K562 (cell line): ENCODE measurements around the gene GPR108. TPM values are rescaled to one million over a fixed set of nuclear protein-coding genes. Genes with fewer than 3 reads are reported as not detected.
A peak's percentile ranks its signal among the peaks of the same experiment; 100 is the strongest.

Experiments used
- CBX8 ChIP-seq: fragments of 200-600 bp; sonication (generic); IDR thresholded peaks from 2 replicates; pipeline ENCODE4 v1.6.1; 2012; ENCODE audit warnings: borderline replicate concordance, mixed run types, low read depth, mild to moderate bottlenecking, moderate library complexity, mixed read lengths, low read length, control low read depth, inconsistent platforms; ENCODE audit not compliant: poor library complexity, severe bottlenecking; ENCODE audit errors: extremely low read depth
- CHD4 ChIP-seq: fragments of 200-600 bp; sonication (generic); IDR thresholded peaks from 3 replicates; pipeline ENCODE4 v1.6.1; 2012; ENCODE audit warnings: low read depth, mild to moderate bottlenecking, mixed read lengths, low read length, inconsistent platforms; ENCODE audit not compliant: insufficient read depth, insufficient replicate concordance, poor library complexity, severe bottlenecking
- ELF1 ChIP-seq: fragments of 200-800 bp; sonication (Bioruptor generic); IDR thresholded peaks from 2 replicates; pipeline ENCODE4 v1.6.1; 2016; ENCODE audit warnings: missing genetic modification characterization, missing compliant biosample characterization
- EP300 ChIP-seq: IDR thresholded peaks from 2 replicates; pipeline ENCODE4 v1.6.1; 2012; ENCODE audit warnings: low read length, improper control_type of control experiment
- GATA2 ChIP-seq: sonication (generic); formaldehyde crosslinking; IDR thresholded peaks from 2 replicates; pipeline ENCODE4 v1.4.0; 2020; ENCODE audit warnings: mild to moderate bottlenecking, missing genetic modification reagents
- HDAC1 ChIP-seq, 2 experiments: fragments of 450-650 bp; IDR thresholded peaks; 2 replicates each; pipeline ENCODE4 v1.6.1; 2016 to 2017; ENCODE audit warnings: inconsistent platforms in 1 of 2, mild to moderate bottlenecking in 1 of 2, moderate library complexity in 1 of 2
- NUFIP1 ChIP-seq: fragments of 450-650 bp; IDR thresholded peaks from 2 replicates; pipeline ENCODE4 v1.6.1; 2018; ENCODE audit not compliant: partially characterized antibody
- POLR3G ChIP-seq: IDR thresholded peaks from 2 replicates; pipeline ENCODE4 v1.6.1; 2011; ENCODE audit not compliant: insufficient read length, insufficient replicate concordance; ENCODE audit errors: extremely low read depth
- PPARD ChIP-seq: fragments of 250-450 bp; sonication (Bioruptor Pico); IDR thresholded peaks from 2 replicates; pipeline ENCODE4 v1.8.0; 2022; ENCODE audit warnings: inconsistent platforms, mild to moderate bottlenecking, moderate library complexity
- SAFB ChIP-seq: fragments of 200-400 bp; formaldehyde crosslinking; IDR thresholded peaks from 2 replicates; pipeline ENCODE4 v1.6.1; 2017; ENCODE audit warnings: low read depth, low read length, borderline replicate concordance
- SAP30 ChIP-seq: fragments of 200-600 bp; sonication (generic); IDR thresholded peaks from 2 replicates; pipeline ENCODE4 v1.6.1; 2012; ENCODE audit warnings: borderline replicate concordance, low read depth, mild to moderate bottlenecking, moderate library complexity, low read length, control low read depth, inconsistent platforms; ENCODE audit not compliant: insufficient read depth, poor library complexity, severe bottlenecking
- SMAD1 ChIP-seq: fragments of 150-350 bp; IDR thresholded peaks from 2 replicates; pipeline ENCODE4 v1.6.1; 2014; ENCODE audit warnings: low read length, low read depth; ENCODE audit not compliant: partially characterized antibody
- SMAD2 ChIP-seq: fragments of 150-350 bp; IDR thresholded peaks from 2 replicates; pipeline ENCODE4 v1.6.1; 2014; ENCODE audit warnings: low read depth, mild to moderate bottlenecking, low read length
- TAF1 ChIP-seq: IDR thresholded peaks from 2 replicates; pipeline ENCODE4 v1.6.1; 2011; ENCODE audit warnings: mild to moderate bottlenecking, low read length, moderate library complexity; ENCODE audit not compliant: insufficient read depth, control insufficient read depth, severe bottlenecking; ENCODE audit errors: extremely low read depth
- ZNF316 ChIP-seq: fragments of 450-650 bp; IDR thresholded peaks from 2 replicates; pipeline ENCODE4 v1.6.1; 2016
- polyA plus RNA-seq, 8 experiments: library from polyadenylated mRNA; depleted of rRNA in 4 of 8; stranded (reverse) in 5 of 8; unstranded in 3 of 8; fragments of >200 nt; fragmentation: Nextera tagmentation in 2 of 8; fragmentation: Illumina TruSeq in 1 of 8; extraction: Ambion mirVana in 2 of 8; extraction: Trizol in 1 of 8; gene quantifications; 2 replicates each; pipeline versions ENCODE4 v1.2.1 to v1.2.3, GENCODE V29; 2011 to 2014; ENCODE audit warnings: inconsistent platforms in 1 of 8, missing spikeins in 1 of 8
- total RNA-seq, 7 experiments: library from RNA; depleted of rRNA in 6 of 7; stranded (reverse); fragments of >200 nt in 6 of 7; fragmentation: Illumina TruSeq in 2 of 7; extraction: Trizol in 2 of 7; gene quantifications; 2 replicates each; pipeline versions ENCODE4 v1.2.1 to v1.2.3, GENCODE V29; 2011 to 2021; ENCODE audit warnings: low replicate concordance in 1 of 7
- TF ChIP-seq, protein P1 (sequence below): fragments of 450-650 bp; IDR thresholded peaks from 2 replicates; pipeline ENCODE4 v1.7.1; 2018; ENCODE audit warnings: mild to moderate bottlenecking, low read depth; ENCODE audit not compliant: partially characterized antibody
- TF ChIP-seq, protein P2 (sequence below): sonication (generic); formaldehyde crosslinking; IDR thresholded peaks from 2 replicates; pipeline ENCODE4 v1.8.0; 2022; ENCODE audit warnings: mild to moderate bottlenecking, missing genetic modification reagents
- TF ChIP-seq, protein P3 (sequence below): fragments of 450-650 bp; formaldehyde crosslinking; IDR thresholded peaks from 2 replicates; pipeline ENCODE4 v1.4.0; 2022; ENCODE audit warnings: missing genetic modification characterization

GPR108 gene
- total and polyA plus RNA-seq, 9 of the 15 experiments (the other 6 are each of a cell fraction or from before 2014, with no cell fraction given) = 2.4 to 33.2 (median 24.4) TPM

DNA sequence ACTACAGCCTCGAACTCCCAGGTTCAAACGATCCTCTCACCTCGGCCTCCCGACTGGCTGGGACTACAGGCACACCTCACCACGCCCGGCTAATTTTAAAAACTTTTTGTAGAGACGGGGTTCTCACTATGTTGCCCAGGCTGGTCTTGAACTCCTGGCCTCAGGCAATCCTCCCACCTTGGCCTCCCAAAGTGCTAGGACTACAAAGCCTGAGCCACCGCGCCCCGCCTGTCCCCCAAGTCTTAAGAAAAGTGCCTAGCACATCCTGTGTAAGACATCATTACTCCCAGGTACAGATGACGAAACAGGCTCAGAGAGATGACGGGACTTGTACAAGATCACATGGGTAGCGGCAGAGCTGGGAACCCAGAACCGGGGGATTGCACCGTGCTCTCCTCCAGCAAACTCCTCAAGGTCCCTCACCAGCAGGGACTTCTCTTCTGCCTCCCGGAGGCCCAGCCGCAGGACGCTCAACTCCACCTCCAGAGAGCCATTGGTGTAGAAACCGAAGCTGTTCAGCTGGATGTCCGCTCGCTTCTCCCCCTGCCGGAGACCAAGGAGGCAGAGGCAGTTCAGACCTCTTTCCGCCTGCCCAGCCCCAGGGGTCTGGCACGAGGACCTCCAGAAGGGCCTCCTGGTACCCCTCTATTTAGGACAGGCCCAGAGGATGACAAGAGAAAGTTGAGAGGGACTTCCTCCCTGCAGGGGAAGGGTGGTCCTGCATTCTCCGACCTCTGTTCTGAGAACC lies 1.0 kb downstream of the GPR108 start (continued):
- TF ChIP-seq, protein P1, sequence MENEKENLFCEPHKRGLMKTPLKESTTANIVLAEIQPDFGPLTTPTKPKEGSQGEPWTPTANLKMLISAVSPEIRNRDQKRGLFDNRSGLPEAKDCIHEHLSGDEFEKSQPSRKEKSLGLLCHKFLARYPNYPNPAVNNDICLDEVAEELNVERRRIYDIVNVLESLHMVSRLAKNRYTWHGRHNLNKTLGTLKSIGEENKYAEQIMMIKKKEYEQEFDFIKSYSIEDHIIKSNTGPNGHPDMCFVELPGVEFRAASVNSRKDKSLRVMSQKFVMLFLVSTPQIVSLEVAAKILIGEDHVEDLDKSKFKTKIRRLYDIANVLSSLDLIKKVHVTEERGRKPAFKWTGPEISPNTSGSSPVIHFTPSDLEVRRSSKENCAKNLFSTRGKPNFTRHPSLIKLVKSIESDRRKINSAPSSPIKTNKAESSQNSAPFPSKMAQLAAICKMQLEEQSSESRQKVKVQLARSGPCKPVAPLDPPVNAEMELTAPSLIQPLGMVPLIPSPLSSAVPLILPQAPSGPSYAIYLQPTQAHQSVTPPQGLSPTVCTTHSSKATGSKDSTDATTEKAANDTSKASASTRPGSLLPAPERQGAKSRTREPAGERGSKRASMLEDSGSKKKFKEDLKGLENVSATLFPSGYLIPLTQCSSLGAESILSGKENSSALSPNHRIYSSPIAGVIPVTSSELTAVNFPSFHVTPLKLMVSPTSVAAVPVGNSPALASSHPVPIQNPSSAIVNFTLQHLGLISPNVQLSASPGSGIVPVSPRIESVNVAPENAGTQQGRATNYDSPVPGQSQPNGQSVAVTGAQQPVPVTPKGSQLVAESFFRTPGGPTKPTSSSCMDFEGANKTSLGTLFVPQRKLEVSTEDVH = no peak
- TF ChIP-seq, protein P2, sequence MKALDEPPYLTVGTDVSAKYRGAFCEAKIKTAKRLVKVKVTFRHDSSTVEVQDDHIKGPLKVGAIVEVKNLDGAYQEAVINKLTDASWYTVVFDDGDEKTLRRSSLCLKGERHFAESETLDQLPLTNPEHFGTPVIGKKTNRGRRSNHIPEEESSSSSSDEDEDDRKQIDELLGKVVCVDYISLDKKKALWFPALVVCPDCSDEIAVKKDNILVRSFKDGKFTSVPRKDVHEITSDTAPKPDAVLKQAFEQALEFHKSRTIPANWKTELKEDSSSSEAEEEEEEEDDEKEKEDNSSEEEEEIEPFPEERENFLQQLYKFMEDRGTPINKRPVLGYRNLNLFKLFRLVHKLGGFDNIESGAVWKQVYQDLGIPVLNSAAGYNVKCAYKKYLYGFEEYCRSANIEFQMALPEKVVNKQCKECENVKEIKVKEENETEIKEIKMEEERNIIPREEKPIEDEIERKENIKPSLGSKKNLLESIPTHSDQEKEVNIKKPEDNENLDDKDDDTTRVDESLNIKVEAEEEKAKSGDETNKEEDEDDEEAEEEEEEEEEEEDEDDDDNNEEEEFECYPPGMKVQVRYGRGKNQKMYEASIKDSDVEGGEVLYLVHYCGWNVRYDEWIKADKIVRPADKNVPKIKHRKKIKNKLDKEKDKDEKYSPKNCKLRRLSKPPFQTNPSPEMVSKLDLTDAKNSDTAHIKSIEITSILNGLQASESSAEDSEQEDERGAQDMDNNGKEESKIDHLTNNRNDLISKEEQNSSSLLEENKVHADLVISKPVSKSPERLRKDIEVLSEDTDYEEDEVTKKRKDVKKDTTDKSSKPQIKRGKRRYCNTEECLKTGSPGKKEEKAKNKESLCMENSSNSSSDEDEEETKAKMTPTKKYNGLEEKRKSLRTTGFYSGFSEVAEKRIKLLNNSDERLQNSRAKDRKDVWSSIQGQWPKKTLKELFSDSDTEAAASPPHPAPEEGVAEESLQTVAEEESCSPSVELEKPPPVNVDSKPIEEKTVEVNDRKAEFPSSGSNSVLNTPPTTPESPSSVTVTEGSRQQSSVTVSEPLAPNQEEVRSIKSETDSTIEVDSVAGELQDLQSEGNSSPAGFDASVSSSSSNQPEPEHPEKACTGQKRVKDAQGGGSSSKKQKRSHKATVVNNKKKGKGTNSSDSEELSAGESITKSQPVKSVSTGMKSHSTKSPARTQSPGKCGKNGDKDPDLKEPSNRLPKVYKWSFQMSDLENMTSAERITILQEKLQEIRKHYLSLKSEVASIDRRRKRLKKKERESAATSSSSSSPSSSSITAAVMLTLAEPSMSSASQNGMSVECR = peak; percentile 84
- no peak for TF ChIP-seq ZNF316
- no peak for TF ChIP-seq NUFIP1
- no peak for TF ChIP-seq GATA2 (CRISPR knock-in tag)
- no peak for TF ChIP-seq POLR3G
- peak; percentile 62 for TF ChIP-seq TAF1
- no peak for TF ChIP-seq SMAD2
- TF ChIP-seq EP300 = 0 out of 2 replicates have a peak, but pooled peaks have one; percentile 15
- no peak for TF ChIP-seq CBX8
- TF ChIP-seq CHD4 = no peak
- no peak for TF ChIP-seq SAFB
- no peak for TF ChIP-seq PPARD
- no peak for TF ChIP-seq ELF1 (tag)
- TF ChIP-seq SMAD1 = no peak
- TF ChIP-seq, protein P3, sequence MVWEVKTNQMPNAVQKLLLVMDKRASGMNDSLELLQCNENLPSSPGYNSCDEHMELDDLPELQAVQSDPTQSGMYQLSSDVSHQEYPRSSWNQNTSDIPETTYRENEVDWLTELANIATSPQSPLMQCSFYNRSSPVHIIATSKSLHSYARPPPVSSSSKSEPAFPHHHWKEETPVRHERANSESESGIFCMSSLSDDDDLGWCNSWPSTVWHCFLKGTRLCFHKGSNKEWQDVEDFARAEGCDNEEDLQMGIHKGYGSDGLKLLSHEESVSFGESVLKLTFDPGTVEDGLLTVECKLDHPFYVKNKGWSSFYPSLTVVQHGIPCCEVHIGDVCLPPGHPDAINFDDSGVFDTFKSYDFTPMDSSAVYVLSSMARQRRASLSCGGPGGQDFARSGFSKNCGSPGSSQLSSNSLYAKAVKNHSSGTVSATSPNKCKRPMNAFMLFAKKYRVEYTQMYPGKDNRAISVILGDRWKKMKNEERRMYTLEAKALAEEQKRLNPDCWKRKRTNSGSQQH = no peak
- TF ChIP-seq HDAC1 (IDR thresholded peaks at IDR 0.05) = peak in 1 of 2 experiments; percentile 66; a peak in 1 of 4 replicates
- TF ChIP-seq SAP30 = peak; percentile 22
